HG03175 (cell line): Measurements from ENCODE around the gene UPF1.

Experiments used
- ATAC-seq: cut with Tn5 transposase; IDR thresholded peaks from one replicate; pipeline ENCODE4 v1.9.1; 2021; ENCODE audit warnings: mild to moderate bottlenecking, moderate library complexity; ENCODE audit not compliant: unreplicated experiment

UPF1 gene

GRCh38 chr19:18833849-18834643 is 2.3 kb downstream of the UPF1 start:
- no peak for ATAC-seq

- no peak for ATAC-seq
Observed at GRCh38 chr19:18834644-18834984, 2.9 kb downstream of the UPF1 start.

GRCh38 chr19:18839465-18840287 is 7.9 kb downstream of the UPF1 start:
- ATAC-seq: no peak

GRCh38 chr19:18840288-18841267 is 8.8 kb downstream of the UPF1 start:
- ATAC-seq: no peak

- no peak for ATAC-seq
Observed at GRCh38 chr19:18841400-18841799, 9.6 kb downstream of the UPF1 start.

- ATAC-seq: no peak
Observed at GRCh38 chr19:18842166-18842565, 10.4 kb downstream of the UPF1 start.

- no peak for ATAC-seq
Observed at GRCh38 chr19:18843960-18844359, 12.2 kb downstream of the UPF1 start.

GRCh38 chr19:18844806-18845329 is 13.1 kb downstream of the UPF1 start:
- no peak for ATAC-seq

- ATAC-seq: no peak
Observed at GRCh38 chr19:18845961-18846360, 14.2 kb downstream of the UPF1 start.

- no peak for ATAC-seq
Observed at GRCh38 chr19:18846862-18847548, 15.2 kb downstream of the UPF1 start.

GRCh38 chr19:18847549-18848463 is 16.0 kb downstream of the UPF1 start:
- ATAC-seq: no peak

GRCh38 chr19:18848878-18849661 is 17.3 kb downstream of the UPF1 start:
- no peak for ATAC-seq

- no peak for ATAC-seq
Observed at GRCh38 chr19:18849838-18850400, 18.2 kb downstream of the UPF1 start.

GRCh38 chr19:18850471-18851375 is 19.0 kb downstream of the UPF1 start:
- ATAC-seq: no peak

GRCh38 chr19:18851673-18852325 is 20.0 kb downstream of the UPF1 start:
- no peak for ATAC-seq

GRCh38 chr19:18852648-18853047 is 20.9 kb downstream of the UPF1 start:
- ATAC-seq: no peak
